Neural cell (in vitro differentiated cells): ENCODE data around the gene ELMO1.

Experiments used
- CTCF ChIP-seq: fragments of 450-650 bp; IDR thresholded peaks from 2 replicates; pipeline ENCODE4 v1.5.1; 2014; ENCODE audit warnings: antibody characterized with exemption, mild to moderate bottlenecking, moderate library complexity; ENCODE audit not compliant: poor library complexity, severe bottlenecking
- EP300 ChIP-seq: fragments of 450-650 bp; conservative IDR thresholded peaks from 2 replicates; pipeline ENCODE4 v1.6.1; 2014; ENCODE audit warnings: antibody characterized with exemption, mild to moderate bottlenecking, moderate library complexity; ENCODE audit not compliant: poor library complexity, severe bottlenecking
- EZH2 ChIP-seq: fragments of 200-600, 300-800 bp; shearing (Covaris generic), sonication (generic); IDR thresholded peaks from 2 replicates; pipeline ENCODE4 v1.6.1; 2014; ENCODE audit warnings: antibody characterized with exemption, low read length, borderline replicate concordance, mild to moderate bottlenecking; ENCODE audit not compliant: insufficient read depth, poor library complexity, severe bottlenecking
- MXI1 ChIP-seq: fragments of 450-650 bp; conservative IDR thresholded peaks from 2 replicates; pipeline ENCODE4 v1.6.1; 2014; ENCODE audit warnings: antibody characterized with exemption, mild to moderate bottlenecking; ENCODE audit not compliant: poor library complexity, severe bottlenecking
- POLR2AphosphoS5 ChIP-seq: IDR thresholded peaks from 2 replicates; pipeline ENCODE4 v1.6.1; 2012
- RAD21 ChIP-seq: fragments of 450-650 bp; conservative IDR thresholded peaks from 2 replicates; pipeline ENCODE4 v1.6.1; 2014; ENCODE audit warnings: antibody characterized with exemption, mild to moderate bottlenecking, moderate library complexity
- REST ChIP-seq: IDR thresholded peaks from 2 replicates; pipeline ENCODE4 v1.6.1; 2012; ENCODE audit warnings: borderline replicate concordance
- SMC3 ChIP-seq: fragments of 450-650 bp; conservative IDR thresholded peaks from 2 replicates; pipeline ENCODE4 v1.6.1; 2014; ENCODE audit warnings: antibody characterized with exemption, mild to moderate bottlenecking, moderate library complexity; ENCODE audit not compliant: poor library complexity
- TAF1 ChIP-seq: IDR thresholded peaks from 2 replicates; pipeline ENCODE4 v1.6.1; 2012; ENCODE audit warnings: low read depth

- no peak for TF ChIP-seq REST
- no peak for TF ChIP-seq CTCF
- TF ChIP-seq EP300: no peak
- TF ChIP-seq POLR2AphosphoS5: no peak
- no peak for TF ChIP-seq RAD21
- TF ChIP-seq EZH2: no peak
- TF ChIP-seq TAF1: no peak
- TF ChIP-seq MXI1: no peak
- TF ChIP-seq SMC3: no peak
Observed at GRCh38 chr7:37015353-37016034, 433.2 kb downstream of the ELMO1 start.
